Gastrocnemius medialis (tissue), 4 donors: ENCODE measurements around the gene ADGRG1.

Experiments used
- CTCF ChIP-seq, 5 experiments: fragments of 450-650 bp in 3 of 5; fragments of 200-600 bp in 2 of 5; sonication (generic) in 2 of 5; IDR thresholded peaks in 4 of 5; conservative IDR thresholded peaks in 1 of 5; 1 replicate in 4 of 5; 2 replicates in 1 of 5; pipeline ENCODE4 v1.5.1; 2016 to 2019; ENCODE audit warnings: antibody characterized with exemption in 5 of 5, mild to moderate bottlenecking in 3 of 5, moderate library complexity in 3 of 5
- POLR2A ChIP-seq, 2 donors: fragments of 450-650 bp; IDR thresholded peaks; one replicate each; pipeline ENCODE4 v1.6.1; 2017; ENCODE audit warnings: antibody characterized with exemption in 2 of 2, mild to moderate bottlenecking in 2 of 2, moderate library complexity in 2 of 2

GRCh38 chr16:57603115-57604024, 25.1 kb upstream of the ADGRG1 start:
- no peak for TF ChIP-seq CTCF (IDR thresholded peaks at IDR 0.05 in 4 of 5, conservative IDR thresholded peaks at IDR 0.05 in 1 of 5)
- no peak for TF ChIP-seq POLR2A (IDR thresholded peaks at IDR 0.05)
